HepG2 (cell line): ENCODE data around the gene CPT1A.

Experiments
- CEBPG ChIP-seq: IDR thresholded peaks from 2 replicates; pipeline ENCODE4 v1.6.1; 2016
- CEBPZ ChIP-seq: IDR thresholded peaks from 2 replicates; pipeline ENCODE4 v1.6.1; 2012; ENCODE audit warnings: low read length, improper control_type of control experiment
- CTCF ChIP-seq: sonication (generic); formaldehyde crosslinking; IDR thresholded peaks from 2 replicates; pipeline ENCODE4 v1.5.0; 2020; ENCODE audit warnings: mild to moderate bottlenecking, missing genetic modification reagents, moderate library complexity
- E2F5 ChIP-seq: sonication (generic); formaldehyde crosslinking; conservative IDR thresholded peaks from 2 replicates; pipeline ENCODE4 v1.4.0; 2020; ENCODE audit warnings: missing genetic modification reagents
- GATAD1 ChIP-seq: IDR thresholded peaks from 2 replicates; pipeline ENCODE4 v1.6.1; 2016; ENCODE audit warnings: missing genetic modification reagents, missing compliant biosample characterization
- HIC2 ChIP-seq: sonication (generic); formaldehyde crosslinking; IDR thresholded peaks from 2 replicates; pipeline ENCODE4 v1.9.0; 2022; ENCODE audit warnings: low read depth, missing genetic modification reagents
- IKZF1 ChIP-seq: fragments of 450-650 bp; IDR thresholded peaks from 2 replicates; pipeline ENCODE4 v1.7.1; 2016
- MAZ ChIP-seq, 2 experiments: sonication (generic) in 1 of 2; formaldehyde crosslinking in 1 of 2; IDR thresholded peaks; 2 replicates each; pipeline versions ENCODE4 v1.5.0 to v1.6.1; 2012 to 2020; ENCODE audit warnings: low read depth in 2 of 2, mild to moderate bottlenecking in 2 of 2, borderline replicate concordance in 1 of 2, improper control_type of control experiment in 1 of 2, low read length in 1 of 2, missing genetic modification reagents in 1 of 2, moderate library complexity in 1 of 2
- NPAS2 ChIP-seq: sonication (generic); formaldehyde crosslinking; IDR thresholded peaks from 2 replicates; pipeline ENCODE4 v1.8.0; 2022; ENCODE audit warnings: mild to moderate bottlenecking, missing genetic modification reagents, borderline replicate concordance
- POLR2A ChIP-seq, 2 experiments: IDR thresholded peaks; 2 replicates each; pipeline ENCODE4 v1.6.1; 2011; ENCODE audit warnings: low read depth in 2 of 2, low read length in 2 of 2, mild to moderate bottlenecking in 1 of 2, moderate library complexity in 1 of 2; ENCODE audit not compliant: insufficient read depth in 1 of 2
- ZKSCAN5 ChIP-seq: sonication (generic); formaldehyde crosslinking; IDR thresholded peaks from 2 replicates; pipeline ENCODE4 v1.5.1; 2020; ENCODE audit warnings: mild to moderate bottlenecking, missing genetic modification reagents

- no peak for TF ChIP-seq CTCF (CRISPR knock-in tag)
- TF ChIP-seq ZKSCAN5 (CRISPR knock-in tag): no peak
- no peak for TF ChIP-seq IKZF1
- no peak for TF ChIP-seq CEBPG
- no peak for TF ChIP-seq E2F5 (CRISPR knock-in tag)
- no peak for TF ChIP-seq HIC2
- TF ChIP-seq MAZ (IDR thresholded peaks at IDR 0.05; ENCODE audit: borderline replicate concordance, low read depth, low read length): no peak
- TF ChIP-seq MAZ (CRISPR knock-in tag; IDR thresholded peaks at IDR 0.05; ENCODE audit: low read depth): no peak
- TF ChIP-seq POLR2A (IDR thresholded peaks at IDR 0.05; ENCODE audit: insufficient read depth in 1 of 2, low read depth in 2 of 2, low read length in 2 of 2): no peak
- TF ChIP-seq NPAS2 (CRISPR knock-in tag): no peak
- no peak for TF ChIP-seq GATAD1
- TF ChIP-seq CEBPZ: no peak
These were observed 23.5 kb downstream of the CPT1A start for GRCh38 chr11:68818181-68818580.
